ENCODE data around the gene RTN1.

The RTN1 gene

GRCh38 chr14:59849411-59850130 is 21.0 kb downstream of the RTN1 start:
- no peak for DNase-seq

GRCh38 chr14:59848671-59849070 is 21.9 kb downstream of the RTN1 start:
- DNase-seq: no peak

GRCh38 chr14:59847711-59848110 is 22.9 kb downstream of the RTN1 start:
- no peak for DNase-seq

- DNase-seq: no peak
Observed at GRCh38 chr14:59846595-59846994, 24.0 kb downstream of the RTN1 start.

- DNase-seq: no peak
Observed at GRCh38 chr14:59845245-59845644, 25.3 kb downstream of the RTN1 start.

GRCh38 chr14:59844186-59844812 is 26.3 kb downstream of the RTN1 start:
- DNase-seq: no peak

- no peak for DNase-seq
Observed at GRCh38 chr14:59836116-59836515, 34.5 kb downstream of the RTN1 start.

GRCh38 chr14:59832653-59833294 is 37.8 kb downstream of the RTN1 start:
- no peak for DNase-seq

GRCh38 chr14:59831121-59831730 is 39.4 kb downstream of the RTN1 start:
- DNase-seq: no peak

- no peak for DNase-seq
Observed at GRCh38 chr14:59830338-59830734, 40.2 kb downstream of the RTN1 start.

GRCh38 chr14:59829469-59830337 is 40.9 kb downstream of the RTN1 start:
- no peak for DNase-seq

- DNase-seq: no peak
Observed at GRCh38 chr14:59828276-59828675, 42.3 kb downstream of the RTN1 start.

- DNase-seq: no peak
Observed at GRCh38 chr14:59827401-59827800, 43.2 kb downstream of the RTN1 start.

GRCh38 chr14:59826150-59826549 is 44.4 kb downstream of the RTN1 start:
- no peak for DNase-seq

GRCh38 chr14:59823179-59823578 is 47.4 kb downstream of the RTN1 start:
- DNase-seq: no peak

- no peak for DNase-seq
Observed at GRCh38 chr14:59819446-59820088, 51.0 kb downstream of the RTN1 start.

GRCh38 chr14:59816941-59817340 is 53.6 kb downstream of the RTN1 start:
- no peak for DNase-seq

- no peak for DNase-seq
Observed at GRCh38 chr14:59814988-59815387, 55.6 kb downstream of the RTN1 start.

- no peak for DNase-seq
Observed at GRCh38 chr14:59811815-59812214, 58.8 kb downstream of the RTN1 start.

GRCh38 chr14:59811073-59811472 is 59.5 kb downstream of the RTN1 start:
- no peak for DNase-seq

GRCh38 chr14:59803052-59803540 is 67.5 kb downstream of the RTN1 start:
- no peak for DNase-seq

GRCh38 chr14:59788176-59788575 is 82.4 kb downstream of the RTN1 start:
- DNase-seq: no peak

Data from NCI-H1694 (cell line).